HEK293 (cell line): Measurements from ENCODE around the gene ACAD9.

Source experiments
- KLF7 ChIP-seq: fragments of 450-650 bp; formaldehyde crosslinking; IDR thresholded peaks from 2 replicates; pipeline ENCODE4 v1.5.1; 2016; ENCODE audit warnings: missing biosample characterization, missing genetic modification characterization, borderline replicate concordance
- KLF9 ChIP-seq: fragments of 450-650 bp; formaldehyde crosslinking; IDR thresholded peaks from 2 replicates; pipeline ENCODE4 v1.5.1; 2016; ENCODE audit warnings: missing biosample characterization, missing genetic modification characterization, low read depth
- MEIS1 ChIP-seq: sonication (generic); formaldehyde crosslinking; IDR thresholded peaks from 2 replicates; pipeline ENCODE4 v1.8.1; 2022; ENCODE audit warnings: missing genetic modification reagents, mild to moderate bottlenecking, borderline replicate concordance
- TRIM28 ChIP-seq: IDR thresholded peaks from 2 replicates; pipeline ENCODE4 v1.6.1; 2011; ENCODE audit warnings: low read length, control low read depth, borderline replicate concordance
- ZEB2 ChIP-seq: fragments of 450-650 bp; formaldehyde crosslinking; IDR thresholded peaks from 2 replicates; pipeline ENCODE4 v1.5.1; 2016; ENCODE audit warnings: missing biosample characterization, missing genetic modification characterization
- ZFP69B ChIP-seq: fragments of 450-650 bp; formaldehyde crosslinking; IDR thresholded peaks from 2 replicates; pipeline ENCODE4 v1.5.1; 2016; ENCODE audit warnings: missing biosample characterization, missing genetic modification characterization
- ZNF133 ChIP-seq: fragments of 450-650 bp; formaldehyde crosslinking; IDR thresholded peaks from 2 replicates; pipeline ENCODE4 v1.5.1; 2016; ENCODE audit warnings: missing biosample characterization, missing genetic modification characterization
- ZNF169 ChIP-seq: fragments of 450-650 bp; formaldehyde crosslinking; IDR thresholded peaks from 2 replicates; pipeline ENCODE4 v1.5.1; 2016; ENCODE audit warnings: missing biosample characterization, missing genetic modification characterization
- ZNF202 ChIP-seq: fragments of 450-650 bp; formaldehyde crosslinking; IDR thresholded peaks from 2 replicates; pipeline ENCODE4 v1.5.1; 2016; ENCODE audit warnings: missing biosample characterization, missing genetic modification characterization, borderline replicate concordance
- ZNF221 ChIP-seq: fragments of 450-650 bp; formaldehyde crosslinking; IDR thresholded peaks from 2 replicates; pipeline ENCODE4 v1.5.1; 2017; ENCODE audit warnings: missing biosample characterization, missing genetic modification characterization, borderline replicate concordance
- ZNF223 ChIP-seq: fragments of 450-650 bp; formaldehyde crosslinking; IDR thresholded peaks from 2 replicates; pipeline ENCODE4 v1.5.1; 2016; ENCODE audit warnings: missing biosample characterization, missing genetic modification characterization
- ZNF274 ChIP-seq, 2 experiments: fragments of 200-500 bp in 1 of 2; fragments of 450-650 bp in 1 of 2; sonication (Bioruptor generic) in 1 of 2; formaldehyde crosslinking in 1 of 2; IDR thresholded peaks; 2 replicates each; pipeline versions ENCODE4 v1.5.1 to v1.6.1; 2014 to 2016; ENCODE audit warnings: borderline replicate concordance in 1 of 2, inconsistent platforms in 1 of 2, low read length in 1 of 2, missing biosample characterization in 1 of 2, missing genetic modification characterization in 1 of 2
- ZNF571 ChIP-seq: fragments of 450-650 bp; formaldehyde crosslinking; IDR thresholded peaks from 2 replicates; pipeline ENCODE4 v1.5.0; 2017; ENCODE audit warnings: missing biosample characterization, missing genetic modification characterization
- ZNF585B ChIP-seq: fragments of 450-650 bp; formaldehyde crosslinking; IDR thresholded peaks from 2 replicates; pipeline ENCODE4 v1.5.1; 2016; ENCODE audit warnings: missing biosample characterization, missing genetic modification characterization
- ZNF610 ChIP-seq: fragments of 450-650 bp; formaldehyde crosslinking; IDR thresholded peaks from 2 replicates; pipeline ENCODE4 v1.5.1; 2016; ENCODE audit warnings: missing biosample characterization, missing genetic modification characterization, borderline replicate concordance
- ZNF747 ChIP-seq: fragments of 450-650 bp; formaldehyde crosslinking; IDR thresholded peaks from 2 replicates; pipeline ENCODE4 v1.5.1; 2016; ENCODE audit warnings: missing biosample characterization, missing genetic modification characterization
- ZNF768 ChIP-seq: fragments of 450-650 bp; formaldehyde crosslinking; IDR thresholded peaks from 2 replicates; pipeline ENCODE4 v1.5.1; 2018; ENCODE audit warnings: missing biosample characterization, mild to moderate bottlenecking, missing genetic modification characterization
- ZNF785 ChIP-seq: fragments of 450-650 bp; formaldehyde crosslinking; IDR thresholded peaks from 2 replicates; pipeline ENCODE4 v1.5.1; 2016; ENCODE audit warnings: missing biosample characterization, missing genetic modification characterization
- ZNF792 ChIP-seq: fragments of 450-650 bp; formaldehyde crosslinking; IDR thresholded peaks from 2 replicates; pipeline ENCODE4 v1.5.1; 2016; ENCODE audit warnings: missing biosample characterization, missing genetic modification characterization
- ZSCAN30 ChIP-seq: fragments of 450-650 bp; IDR thresholded peaks from 2 replicates; pipeline ENCODE4 v1.5.1; 2018; ENCODE audit warnings: missing biosample characterization, mild to moderate bottlenecking, missing genetic modification characterization, moderate library complexity
- TF ChIP-seq, protein P1 (sequence below): fragments of 450-650 bp; formaldehyde crosslinking; IDR thresholded peaks from 2 replicates; pipeline ENCODE4 v1.5.1; 2016; ENCODE audit warnings: missing biosample characterization, missing genetic modification characterization
- TF ChIP-seq, protein P2 (sequence below): fragments of 450-650 bp; formaldehyde crosslinking; IDR thresholded peaks from 2 replicates; pipeline ENCODE4 v1.5.1; 2017; ENCODE audit warnings: missing biosample characterization, missing genetic modification characterization
- TF ChIP-seq, protein P3 (sequence below): fragments of 450-650 bp; IDR thresholded peaks from 2 replicates; pipeline ENCODE4 v1.5.1; 2018; ENCODE audit warnings: missing biosample characterization, missing genetic modification characterization
- TF ChIP-seq, protein P4 (sequence below): fragments of 450-650 bp; formaldehyde crosslinking; IDR thresholded peaks from 2 replicates; pipeline ENCODE4 v1.5.1; 2017; ENCODE audit warnings: missing biosample characterization, missing genetic modification characterization
- TF ChIP-seq, protein P5 (sequence below): fragments of 450-650 bp; formaldehyde crosslinking; conservative IDR thresholded peaks from 2 replicates; pipeline ENCODE4 v1.5.1; 2016; ENCODE audit warnings: low read depth, missing biosample characterization, missing genetic modification characterization
- TF ChIP-seq, protein P6 (sequence below): fragments of 450-650 bp; formaldehyde crosslinking; IDR thresholded peaks from 2 replicates; pipeline ENCODE4 v1.5.1; 2016; ENCODE audit warnings: missing biosample characterization, missing genetic modification characterization, borderline replicate concordance

Gene ACAD9

DNA sequence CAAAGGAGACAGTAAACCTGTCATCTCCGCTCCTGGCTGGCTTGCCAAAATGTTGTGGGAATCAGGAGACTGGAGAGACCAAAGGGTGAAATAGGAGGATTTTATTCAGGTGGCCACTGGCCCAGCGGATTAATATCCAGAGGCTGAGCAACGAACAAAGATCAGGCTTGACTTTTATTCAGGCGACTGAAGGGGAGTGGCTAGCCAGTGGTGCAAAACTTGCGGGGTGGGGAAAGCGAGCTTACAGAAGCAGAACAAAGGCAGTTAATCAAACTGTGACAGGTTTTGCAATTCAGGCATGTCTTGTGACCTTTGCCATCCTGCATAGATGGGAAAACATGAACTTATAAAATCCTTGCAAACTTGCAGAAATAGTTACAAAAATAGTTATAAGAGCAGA lies 19.8 kb upstream of the ACAD9 start (continued):
- TF ChIP-seq, protein P1, sequence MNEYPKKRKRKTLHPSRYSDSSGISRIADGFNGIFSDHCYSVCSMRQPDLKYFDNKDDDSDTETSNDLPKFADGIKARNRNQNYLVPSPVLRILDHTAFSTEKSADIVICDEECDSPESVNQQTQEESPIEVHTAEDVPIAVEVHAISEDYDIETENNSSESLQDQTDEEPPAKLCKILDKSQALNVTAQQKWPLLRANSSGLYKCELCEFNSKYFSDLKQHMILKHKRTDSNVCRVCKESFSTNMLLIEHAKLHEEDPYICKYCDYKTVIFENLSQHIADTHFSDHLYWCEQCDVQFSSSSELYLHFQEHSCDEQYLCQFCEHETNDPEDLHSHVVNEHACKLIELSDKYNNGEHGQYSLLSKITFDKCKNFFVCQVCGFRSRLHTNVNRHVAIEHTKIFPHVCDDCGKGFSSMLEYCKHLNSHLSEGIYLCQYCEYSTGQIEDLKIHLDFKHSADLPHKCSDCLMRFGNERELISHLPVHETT (tag by site-specific recombination): 0 out of 2 replicates have a peak, but pooled peaks have one; percentile 72
- TF ChIP-seq, protein P2, sequence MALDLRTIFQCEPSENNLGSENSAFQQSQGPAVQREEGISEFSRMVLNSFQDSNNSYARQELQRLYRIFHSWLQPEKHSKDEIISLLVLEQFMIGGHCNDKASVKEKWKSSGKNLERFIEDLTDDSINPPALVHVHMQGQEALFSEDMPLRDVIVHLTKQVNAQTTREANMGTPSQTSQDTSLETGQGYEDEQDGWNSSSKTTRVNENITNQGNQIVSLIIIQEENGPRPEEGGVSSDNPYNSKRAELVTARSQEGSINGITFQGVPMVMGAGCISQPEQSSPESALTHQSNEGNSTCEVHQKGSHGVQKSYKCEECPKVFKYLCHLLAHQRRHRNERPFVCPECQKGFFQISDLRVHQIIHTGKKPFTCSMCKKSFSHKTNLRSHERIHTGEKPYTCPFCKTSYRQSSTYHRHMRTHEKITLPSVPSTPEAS (tag by site-specific recombination): no peak
- TF ChIP-seq ZNF585B (tag by site-specific recombination) (peak; percentile 36; the same call in 1 of the 2 replicates), MEIS1 (CRISPR knock-in tag) (no peak), ZSCAN30 (tag by site-specific recombination) (peak; percentile 49; the same call in 1 of the 2 replicates), ZEB2 (no peak), TRIM28 (peak; percentile 94; the same call in 1 of the 2 replicates), KLF7 (tag by site-specific recombination) (no peak), ZNF747 (tag by site-specific recombination) (no peak), ZNF223 (tag by site-specific recombination) (no peak), ZNF571 (tag by site-specific recombination) (no peak), ZNF221 (tag by site-specific recombination) (no peak), ZNF202 (no peak), ZNF274 (IDR thresholded peaks at IDR 0.05; ENCODE audit: low read length) (no peak), ZNF274 (tag by site-specific recombination; IDR thresholded peaks at IDR 0.05; ENCODE audit: borderline replicate concordance) (no peak), KLF9 (tag by site-specific recombination) (no peak), ZNF610 (tag by site-specific recombination) (peak; percentile 71; the same call in 1 of the 2 replicates), ZNF133 (tag by site-specific recombination) (0 out of 2 replicates have a peak, but pooled peaks have one; percentile 23), ZNF768 (tag by site-specific recombination) (no peak), ZNF169 (peak; percentile 83), ZNF785 (tag by site-specific recombination) (no peak), ZFP69B (tag by site-specific recombination) (no peak), ZNF792 (tag by site-specific recombination) (no peak)
- TF ChIP-seq, protein P3, sequence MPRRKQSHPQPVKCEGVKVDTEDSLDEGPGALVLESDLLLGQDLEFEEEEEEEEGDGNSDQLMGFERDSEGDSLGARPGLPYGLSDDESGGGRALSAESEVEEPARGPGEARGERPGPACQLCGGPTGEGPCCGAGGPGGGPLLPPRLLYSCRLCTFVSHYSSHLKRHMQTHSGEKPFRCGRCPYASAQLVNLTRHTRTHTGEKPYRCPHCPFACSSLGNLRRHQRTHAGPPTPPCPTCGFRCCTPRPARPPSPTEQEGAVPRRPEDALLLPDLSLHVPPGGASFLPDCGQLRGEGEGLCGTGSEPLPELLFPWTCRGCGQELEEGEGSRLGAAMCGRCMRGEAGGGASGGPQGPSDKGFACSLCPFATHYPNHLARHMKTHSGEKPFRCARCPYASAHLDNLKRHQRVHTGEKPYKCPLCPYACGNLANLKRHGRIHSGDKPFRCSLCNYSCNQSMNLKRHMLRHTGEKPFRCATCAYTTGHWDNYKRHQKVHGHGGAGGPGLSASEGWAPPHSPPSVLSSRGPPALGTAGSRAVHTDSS: no peak
- TF ChIP-seq, protein P4, sequence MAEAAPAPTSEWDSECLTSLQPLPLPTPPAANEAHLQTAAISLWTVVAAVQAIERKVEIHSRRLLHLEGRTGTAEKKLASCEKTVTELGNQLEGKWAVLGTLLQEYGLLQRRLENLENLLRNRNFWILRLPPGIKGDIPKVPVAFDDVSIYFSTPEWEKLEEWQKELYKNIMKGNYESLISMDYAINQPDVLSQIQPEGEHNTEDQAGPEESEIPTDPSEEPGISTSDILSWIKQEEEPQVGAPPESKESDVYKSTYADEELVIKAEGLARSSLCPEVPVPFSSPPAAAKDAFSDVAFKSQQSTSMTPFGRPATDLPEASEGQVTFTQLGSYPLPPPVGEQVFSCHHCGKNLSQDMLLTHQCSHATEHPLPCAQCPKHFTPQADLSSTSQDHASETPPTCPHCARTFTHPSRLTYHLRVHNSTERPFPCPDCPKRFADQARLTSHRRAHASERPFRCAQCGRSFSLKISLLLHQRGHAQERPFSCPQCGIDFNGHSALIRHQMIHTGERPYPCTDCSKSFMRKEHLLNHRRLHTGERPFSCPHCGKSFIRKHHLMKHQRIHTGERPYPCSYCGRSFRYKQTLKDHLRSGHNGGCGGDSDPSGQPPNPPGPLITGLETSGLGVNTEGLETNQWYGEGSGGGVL (tag by site-specific recombination): no peak
- TF ChIP-seq, protein P5, sequence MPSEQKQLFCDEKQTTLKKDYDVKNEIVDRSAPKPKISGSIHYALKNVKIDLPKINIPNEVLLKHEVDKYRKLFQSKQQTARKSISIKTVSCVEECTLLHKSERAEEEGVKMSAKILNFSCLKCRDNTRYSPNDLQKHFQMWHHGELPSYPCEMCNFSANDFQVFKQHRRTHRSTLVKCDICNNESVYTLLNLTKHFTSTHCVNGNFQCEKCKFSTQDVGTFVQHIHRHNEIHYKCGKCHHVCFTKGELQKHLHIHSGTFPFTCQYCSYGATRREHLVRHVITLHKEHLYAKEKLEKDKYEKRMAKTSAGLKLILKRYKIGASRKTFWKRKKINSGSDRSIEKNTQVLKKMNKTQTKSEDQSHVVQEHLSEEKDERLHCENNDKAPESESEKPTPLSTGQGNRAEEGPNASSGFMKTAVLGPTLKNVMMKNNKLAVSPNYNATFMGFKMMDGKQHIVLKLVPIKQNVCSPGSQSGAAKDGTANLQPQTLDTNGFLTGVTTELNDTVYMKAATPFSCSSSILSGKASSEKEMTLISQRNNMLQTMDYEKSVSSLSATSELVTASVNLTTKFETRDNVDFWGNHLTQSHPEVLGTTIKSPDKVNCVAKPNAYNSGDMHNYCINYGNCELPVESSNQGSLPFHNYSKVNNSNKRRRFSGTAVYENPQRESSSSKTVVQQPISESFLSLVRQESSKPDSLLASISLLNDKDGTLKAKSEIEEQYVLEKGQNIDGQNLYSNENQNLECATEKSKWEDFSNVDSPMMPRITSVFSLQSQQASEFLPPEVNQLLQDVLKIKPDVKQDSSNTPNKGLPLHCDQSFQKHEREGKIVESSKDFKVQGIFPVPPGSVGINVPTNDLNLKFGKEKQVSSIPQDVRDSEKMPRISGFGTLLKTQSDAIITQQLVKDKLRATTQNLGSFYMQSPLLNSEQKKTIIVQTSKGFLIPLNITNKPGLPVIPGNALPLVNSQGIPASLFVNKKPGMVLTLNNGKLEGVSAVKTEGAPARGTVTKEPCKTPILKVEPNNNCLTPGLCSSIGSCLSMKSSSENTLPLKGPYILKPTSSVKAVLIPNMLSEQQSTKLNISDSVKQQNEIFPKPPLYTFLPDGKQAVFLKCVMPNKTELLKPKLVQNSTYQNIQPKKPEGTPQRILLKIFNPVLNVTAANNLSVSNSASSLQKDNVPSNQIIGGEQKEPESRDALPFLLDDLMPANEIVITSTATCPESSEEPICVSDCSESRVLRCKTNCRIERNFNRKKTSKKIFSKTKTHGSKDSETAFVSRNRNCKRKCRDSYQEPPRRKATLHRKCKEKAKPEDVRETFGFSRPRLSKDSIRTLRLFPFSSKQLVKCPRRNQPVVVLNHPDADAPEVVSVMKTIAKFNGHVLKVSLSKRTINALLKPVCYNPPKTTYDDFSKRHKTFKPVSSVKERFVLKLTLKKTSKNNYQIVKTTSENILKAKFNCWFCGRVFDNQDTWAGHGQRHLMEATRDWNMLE: peak; percentile 60
- TF ChIP-seq, protein P6, sequence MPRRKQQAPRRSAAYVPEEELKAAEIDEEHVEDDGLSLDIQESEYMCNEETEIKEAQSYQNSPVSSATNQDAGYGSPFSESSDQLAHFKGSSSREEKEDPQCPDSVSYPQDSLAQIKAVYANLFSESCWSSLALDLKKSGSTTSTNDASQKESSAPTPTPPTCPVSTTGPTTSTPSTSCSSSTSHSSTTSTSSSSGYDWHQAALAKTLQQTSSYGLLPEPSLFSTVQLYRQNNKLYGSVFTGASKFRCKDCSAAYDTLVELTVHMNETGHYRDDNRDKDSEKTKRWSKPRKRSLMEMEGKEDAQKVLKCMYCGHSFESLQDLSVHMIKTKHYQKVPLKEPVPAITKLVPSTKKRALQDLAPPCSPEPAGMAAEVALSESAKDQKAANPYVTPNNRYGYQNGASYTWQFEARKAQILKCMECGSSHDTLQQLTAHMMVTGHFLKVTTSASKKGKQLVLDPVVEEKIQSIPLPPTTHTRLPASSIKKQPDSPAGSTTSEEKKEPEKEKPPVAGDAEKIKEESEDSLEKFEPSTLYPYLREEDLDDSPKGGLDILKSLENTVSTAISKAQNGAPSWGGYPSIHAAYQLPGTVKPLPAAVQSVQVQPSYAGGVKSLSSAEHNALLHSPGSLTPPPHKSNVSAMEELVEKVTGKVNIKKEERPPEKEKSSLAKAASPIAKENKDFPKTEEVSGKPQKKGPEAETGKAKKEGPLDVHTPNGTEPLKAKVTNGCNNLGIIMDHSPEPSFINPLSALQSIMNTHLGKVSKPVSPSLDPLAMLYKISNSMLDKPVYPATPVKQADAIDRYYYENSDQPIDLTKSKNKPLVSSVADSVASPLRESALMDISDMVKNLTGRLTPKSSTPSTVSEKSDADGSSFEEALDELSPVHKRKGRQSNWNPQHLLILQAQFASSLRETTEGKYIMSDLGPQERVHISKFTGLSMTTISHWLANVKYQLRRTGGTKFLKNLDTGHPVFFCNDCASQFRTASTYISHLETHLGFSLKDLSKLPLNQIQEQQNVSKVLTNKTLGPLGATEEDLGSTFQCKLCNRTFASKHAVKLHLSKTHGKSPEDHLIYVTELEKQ (tag by site-specific recombination): no peak
